ENCODE measurements around the gene DDX5.
A peak's percentile ranks its signal among the peaks of the same experiment; 100 is the strongest.

DDX5 gene

DNA sequence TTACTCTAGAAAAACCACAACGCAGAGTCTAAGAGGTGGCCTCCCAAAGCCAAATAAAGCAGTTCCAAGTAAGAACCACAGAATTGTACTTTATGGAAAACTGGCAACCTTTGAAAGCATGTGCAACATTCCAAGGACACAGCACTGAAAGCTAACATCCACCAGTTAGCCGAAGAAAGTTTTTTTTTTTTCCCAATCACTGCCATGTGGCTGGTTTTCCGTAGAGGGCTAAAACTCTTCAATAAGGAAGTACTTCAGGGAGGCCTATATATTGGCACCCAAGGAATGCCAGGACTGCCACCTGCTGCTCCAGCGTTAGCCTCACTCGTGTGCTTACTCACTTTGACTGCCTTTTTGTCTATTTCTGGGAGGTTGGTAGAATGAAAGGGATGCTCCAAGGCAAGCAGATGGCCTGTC lies 25.9 kb upstream of the DDX5 start:
- DNase-seq (no peak), ATAC-seq (no peak)
- Mint-ChIP-seq H3K4me1 (peaks cover 3% of the 10 kb centered on the region), H3K27ac (no peak overlapping the region), H3K9me3 (no peaks in the 10 kb centered on the region), H3K36me3 (ENCODE audit: low read depth) (peaks cover 51% of the 10 kb centered on the region), H3K27me3 (no peaks in the 10 kb centered on the region), H3K4me3 (no peak overlapping the region)

DNA sequence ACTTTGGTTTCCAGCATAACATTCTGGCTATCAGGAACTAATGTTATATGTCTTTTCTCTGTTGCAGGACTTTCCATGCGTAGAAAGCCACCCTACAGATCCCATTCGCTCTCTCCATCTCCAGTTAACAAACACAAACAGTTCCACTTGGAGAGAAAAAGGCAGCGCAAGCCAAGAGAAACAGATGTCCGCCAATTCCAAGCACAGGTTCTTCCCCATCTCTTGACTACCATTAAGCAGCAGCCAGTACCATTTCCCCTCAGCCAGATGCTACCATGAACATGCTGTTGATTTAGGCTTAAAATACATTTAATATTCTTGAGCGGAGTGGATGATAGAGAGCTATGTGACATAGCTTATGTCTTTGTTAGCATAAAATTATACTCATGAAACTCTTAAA lies 23.1 kb upstream of the DDX5 start:
- Mint-ChIP-seq H3K27ac (no peak overlapping the region), H3K4me3 (no peak overlapping the region), H3K27me3 (no peaks in the 10 kb centered on the region), H3K9me3 (no peaks in the 10 kb centered on the region), H3K4me1 (no peaks in the 10 kb centered on the region), H3K36me3 (ENCODE audit: low read depth) (peaks cover 53% of the 10 kb centered on the region)
- DNase-seq (no peak), ATAC-seq (no peak)

DNA sequence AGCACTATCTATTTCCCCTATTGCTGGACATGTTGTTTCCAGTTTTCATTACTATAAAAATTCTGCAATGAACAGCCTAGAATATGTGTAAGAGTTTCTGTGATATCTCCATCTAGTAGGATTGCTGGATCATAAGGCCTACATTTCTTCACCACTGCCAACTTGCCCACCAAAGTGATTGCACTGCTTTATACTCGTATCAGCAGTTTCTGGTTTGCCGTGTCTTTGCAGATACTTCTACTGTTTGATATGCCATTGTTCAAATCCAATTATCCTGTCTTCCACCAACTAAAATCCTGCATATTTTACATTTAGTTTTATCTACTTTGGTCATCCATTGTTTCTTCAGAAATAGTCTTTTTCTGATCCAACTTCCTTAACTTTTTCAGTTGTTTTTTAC lies 21.8 kb upstream of the DDX5 start:
- DNase-seq (no peak), ATAC-seq (no peak)
- no peaks in the 10 kb centered on the region for H3K27me3 Mint-ChIP-seq
- no peak overlapping the region for H3K27ac Mint-ChIP-seq
- H3K36me3 Mint-ChIP-seq (ENCODE audit: low read depth) = peaks cover 50% of the 10 kb centered on the region
- no peaks in the 10 kb centered on the region for H3K9me3 Mint-ChIP-seq
- H3K4me1 Mint-ChIP-seq = no peaks in the 10 kb centered on the region
- no peak overlapping the region for H3K4me3 Mint-ChIP-seq

DNA sequence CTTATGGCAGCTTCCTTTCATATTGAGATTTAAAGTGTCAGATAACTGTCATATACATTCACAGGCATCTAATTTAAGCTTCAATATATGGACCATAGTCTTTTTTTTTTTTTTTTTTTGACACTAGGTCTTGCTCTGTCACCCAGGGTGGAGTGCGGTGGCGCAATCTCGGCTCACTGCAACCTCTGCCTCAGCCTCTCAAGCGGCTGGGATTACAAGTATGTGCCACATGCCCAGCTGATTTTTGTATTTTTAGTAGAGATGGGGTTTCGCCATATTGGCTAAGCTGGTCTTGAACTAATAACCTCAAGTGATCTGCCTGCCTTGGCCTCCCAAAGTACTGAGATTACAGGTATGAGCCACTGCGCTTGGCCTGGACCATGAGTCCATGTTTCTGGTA lies 14.3 kb upstream of the DDX5 start:
- no peaks in the 10 kb centered on the region for H3K9me3 Mint-ChIP-seq
- no peak for ATAC-seq
- no peak overlapping the region for H3K27ac Mint-ChIP-seq
- no peaks in the 10 kb centered on the region for H3K27me3 Mint-ChIP-seq
- peaks cover 26% of the 10 kb centered on the region for H3K36me3 Mint-ChIP-seq (ENCODE audit: low read depth)
- no peak for DNase-seq
- H3K4me3 Mint-ChIP-seq = no peak overlapping the region
- H3K4me1 Mint-ChIP-seq = peaks cover 6% of the 10 kb centered on the region

DNA sequence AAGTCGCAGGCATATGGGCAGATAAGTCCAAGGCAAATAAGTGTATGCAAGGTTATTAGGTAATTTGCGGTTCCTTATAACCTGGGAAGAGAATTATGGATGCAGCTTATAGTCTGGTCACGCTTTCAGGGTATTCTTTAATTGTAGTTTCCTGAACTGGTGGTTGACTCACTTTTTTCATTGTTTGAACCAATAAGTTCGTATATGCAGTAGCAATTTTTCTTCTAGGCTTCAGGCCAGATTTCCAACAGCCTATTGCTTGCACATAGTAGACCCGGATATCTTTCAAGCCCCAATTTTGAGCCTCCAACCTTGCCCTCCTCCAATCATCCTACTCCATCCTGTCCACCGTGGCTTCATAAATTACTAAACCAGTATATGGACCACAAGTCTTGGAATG lies 13.5 kb upstream of the DDX5 start:
- Mint-ChIP-seq H3K9me3 (no peaks in the 10 kb centered on the region), H3K27me3 (no peaks in the 10 kb centered on the region), H3K36me3 (ENCODE audit: low read depth) (peaks cover 25% of the 10 kb centered on the region), H3K4me3 (no peak overlapping the region), H3K4me1 (peaks cover 10% of the 10 kb centered on the region), H3K27ac (no peak overlapping the region)
- no peak for ATAC-seq
- no peak for DNase-seq

DNA sequence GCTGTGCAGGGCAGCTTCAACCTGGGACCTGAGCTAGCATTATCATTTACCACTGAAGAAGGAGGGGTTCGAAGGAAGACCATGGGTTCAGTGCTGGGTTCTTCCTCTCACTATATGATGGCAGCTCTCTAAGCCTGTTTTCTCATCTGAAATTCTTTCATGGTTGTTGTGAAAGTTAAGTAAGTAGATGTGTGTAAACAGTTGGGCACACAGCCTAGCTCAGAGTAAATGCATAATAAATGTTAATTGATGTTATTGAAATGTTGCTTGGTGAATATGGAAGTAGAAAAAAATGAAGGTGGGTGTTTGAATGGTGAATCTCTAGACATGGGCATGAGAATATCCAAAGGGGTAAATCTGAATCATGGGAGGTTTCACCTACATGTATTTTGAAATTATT lies 9.7 kb upstream of the DDX5 start:
- H3K36me3 Mint-ChIP-seq (ENCODE audit: low read depth) = peaks cover 33% of the 10 kb centered on the region
- H3K4me1 Mint-ChIP-seq = peaks cover 20% of the 10 kb centered on the region
- no peak overlapping the region for H3K4me3 Mint-ChIP-seq
- no peak overlapping the region for H3K27ac Mint-ChIP-seq
- no peaks in the 10 kb centered on the region for H3K9me3 Mint-ChIP-seq
- H3K27me3 Mint-ChIP-seq = no peaks in the 10 kb centered on the region
- ATAC-seq = no peak
- no peak for DNase-seq

DNA sequence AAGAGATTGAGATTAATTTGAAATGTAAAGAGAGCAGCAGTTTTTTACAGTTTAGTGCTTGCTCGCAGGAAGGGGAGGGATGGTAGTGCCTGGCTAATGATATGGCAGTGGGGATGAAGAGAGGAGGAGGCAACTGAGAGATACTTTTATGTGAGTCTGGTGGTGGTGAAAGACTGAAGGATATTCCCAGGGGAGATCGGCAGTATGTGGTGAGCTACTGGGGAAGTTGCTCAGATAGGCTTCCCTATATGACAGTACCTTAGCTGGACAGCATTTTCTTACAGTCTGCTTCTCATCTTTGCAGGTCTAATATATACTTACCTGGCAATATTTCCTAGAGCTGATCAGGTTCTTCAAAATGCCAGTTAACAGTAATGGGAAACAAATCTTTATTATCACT lies 9.3 kb upstream of the DDX5 start:
- peaks cover 36% of the 10 kb centered on the region for H3K36me3 Mint-ChIP-seq (ENCODE audit: low read depth)
- ATAC-seq = no peak

DNA sequence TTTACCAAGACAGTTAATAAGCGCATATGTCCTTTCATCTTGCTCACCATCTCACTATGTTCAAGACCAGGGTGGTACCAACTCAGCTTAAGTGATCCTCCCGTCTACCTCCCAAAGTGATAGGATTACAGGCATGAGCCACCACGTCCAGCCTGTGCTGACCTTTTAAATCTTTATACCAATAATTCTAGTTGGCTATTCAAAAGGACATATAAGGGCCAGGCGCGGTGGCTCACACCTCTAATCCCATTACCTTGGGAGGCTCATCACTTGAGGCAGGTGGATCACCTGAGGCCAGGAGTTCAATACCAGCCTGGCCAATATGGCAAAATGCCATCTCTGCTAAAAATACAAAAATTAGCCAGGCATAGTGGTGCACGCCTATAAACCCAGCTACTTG lies 3.1 kb upstream of the DDX5 start:
- Mint-ChIP-seq H3K27ac (no peak overlapping the region), H3K4me1 (peaks cover 43% of the 10 kb centered on the region), H3K4me3 (no peak overlapping the region), H3K9me3 (no peaks in the 10 kb centered on the region), H3K27me3 (peaks cover 3% of the 10 kb centered on the region), H3K36me3 (ENCODE audit: low read depth) (peaks cover 58% of the 10 kb centered on the region)
- ATAC-seq (no peak), DNase-seq (no peak)

More for the DNA sequence above, 9.3 kb upstream of the DDX5 start:
- H3K9me3 Mint-ChIP-seq = no peaks in the 10 kb centered on the region
- no peaks in the 10 kb centered on the region for H3K27me3 Mint-ChIP-seq
- H3K27ac Mint-ChIP-seq = no peak overlapping the region
- no peak overlapping the region for H3K4me3 Mint-ChIP-seq
- peaks cover 20% of the 10 kb centered on the region for H3K4me1 Mint-ChIP-seq
- no peak for DNase-seq

DNA sequence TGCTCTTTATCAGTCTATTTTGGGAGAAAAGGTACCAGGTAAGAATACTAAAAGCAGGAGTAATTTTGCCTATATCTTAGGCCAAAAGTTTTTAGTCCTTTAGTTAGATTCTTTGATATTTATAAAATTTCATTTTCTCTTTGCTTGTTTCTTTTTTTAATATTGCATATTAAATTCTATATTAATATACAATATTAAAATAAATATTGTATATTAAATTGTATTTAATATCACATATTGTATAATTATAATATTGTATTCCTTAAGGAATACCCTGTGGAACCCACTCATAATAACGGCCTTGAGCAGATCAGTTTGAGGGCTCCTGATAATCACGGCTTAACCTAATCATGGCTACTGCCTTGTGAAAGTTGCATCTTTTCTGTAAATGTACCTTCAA lies 2.6 kb upstream of the DDX5 start:
- H3K36me3 Mint-ChIP-seq (ENCODE audit: low read depth) = peaks cover 61% of the 10 kb centered on the region

DNA sequence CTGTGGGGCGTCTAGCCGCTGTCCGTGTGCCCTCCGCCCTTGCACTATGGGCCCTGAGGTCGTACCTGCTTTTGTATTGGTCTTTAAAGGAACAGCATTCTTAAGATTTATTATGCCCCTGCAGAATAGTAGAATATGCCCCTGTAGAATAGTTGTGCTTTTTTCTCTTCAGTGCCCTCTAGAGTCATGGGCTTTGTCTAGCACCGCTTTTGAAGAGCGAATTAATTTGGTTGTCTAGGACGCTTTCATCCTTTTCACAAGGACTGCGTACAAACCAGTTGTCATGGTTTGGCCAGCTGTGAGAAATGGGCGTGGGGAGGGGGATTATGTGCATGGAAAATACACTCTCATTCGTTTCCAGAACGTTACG lies 1.3 kb upstream of the DDX5 start:
- H3K9me3 Mint-ChIP-seq = no peaks in the 10 kb centered on the region
- ATAC-seq = peak; percentile 22
- peaks cover 3% of the 10 kb centered on the region for H3K27me3 Mint-ChIP-seq
- H3K27ac Mint-ChIP-seq = peak overlapping the region; percentile 100
- H3K4me3 Mint-ChIP-seq = peak overlapping the region; percentile 100
- DNase-seq = peak; percentile 17
- H3K36me3 Mint-ChIP-seq (ENCODE audit: low read depth) = peaks cover 67% of the 10 kb centered on the region
- H3K4me1 Mint-ChIP-seq = peaks cover 57% of the 10 kb centered on the region

More for the DNA sequence above, 2.6 kb upstream of the DDX5 start:
- H3K9me3 Mint-ChIP-seq = no peaks in the 10 kb centered on the region
- DNase-seq (no peak), ATAC-seq (no peak)
- H3K4me1 Mint-ChIP-seq = peaks cover 48% of the 10 kb centered on the region
- peak overlapping the region; percentile 100 for H3K4me3 Mint-ChIP-seq
- H3K27ac Mint-ChIP-seq = no peak overlapping the region
- H3K27me3 Mint-ChIP-seq = peaks cover 3% of the 10 kb centered on the region

DNA sequence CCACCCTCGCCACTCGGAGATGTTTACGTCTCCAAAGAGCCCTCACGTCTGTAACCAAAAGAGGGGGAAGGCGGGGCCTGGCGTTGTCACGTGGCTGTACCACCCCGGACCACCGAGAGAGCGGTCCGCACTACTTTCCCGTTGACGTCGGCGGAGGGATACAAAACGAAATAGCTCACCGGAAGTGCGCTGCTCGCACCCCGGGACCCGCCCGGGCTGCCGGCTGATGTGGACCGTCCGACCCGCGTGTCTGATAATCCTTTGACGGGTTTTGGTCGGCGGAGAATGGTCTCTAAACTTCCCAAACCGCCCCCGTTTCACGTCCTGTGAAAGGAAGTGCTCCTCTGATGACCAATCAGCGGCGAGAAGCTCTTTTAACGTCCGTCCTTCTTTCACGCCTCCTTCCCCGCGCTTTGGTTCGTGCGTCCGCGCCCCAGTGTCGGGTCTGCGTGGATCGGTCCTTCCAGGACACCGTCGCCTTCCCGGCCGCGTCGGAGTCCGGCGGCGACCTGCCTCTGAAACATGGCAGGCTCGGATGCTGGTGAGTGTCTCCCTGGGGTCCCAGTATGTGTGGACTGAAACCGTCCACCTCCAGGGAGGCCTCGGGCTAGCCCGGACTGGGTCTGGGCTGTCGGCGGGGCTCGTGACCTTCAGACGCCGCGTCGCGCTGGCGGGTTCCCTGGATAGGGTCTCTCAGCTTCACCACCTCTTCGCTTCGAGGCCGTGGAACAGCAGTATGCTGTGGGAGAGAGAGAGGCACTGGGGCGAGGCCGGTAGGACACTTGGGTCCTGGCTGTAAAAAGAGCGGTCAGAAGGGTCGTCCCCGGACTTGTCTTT lies 705 bp upstream of the DDX5 start, which contains the start of gene CEP95:
CEP95 (plus strand) TSS at position 402 of the 837 bp plus-strand sequence; CDS start at position 523, 121 bp downstream.
- Mint-ChIP-seq H3K36me3 (ENCODE audit: low read depth) (peaks cover 69% of the 10 kb centered on the region), H3K4me3 (peak within 1 kb of the TSS; percentile 100), H3K27me3 (peaks cover 3% of the 10 kb centered on the region), H3K4me1 (peaks cover 62% of the 10 kb centered on the region), H3K27ac (peak within 1 kb of the TSS; percentile 100), H3K9me3 (no peaks in the 10 kb centered on the region)
- DNase-seq = peak; percentile 96
- ATAC-seq = peak; percentile 62

DNA sequence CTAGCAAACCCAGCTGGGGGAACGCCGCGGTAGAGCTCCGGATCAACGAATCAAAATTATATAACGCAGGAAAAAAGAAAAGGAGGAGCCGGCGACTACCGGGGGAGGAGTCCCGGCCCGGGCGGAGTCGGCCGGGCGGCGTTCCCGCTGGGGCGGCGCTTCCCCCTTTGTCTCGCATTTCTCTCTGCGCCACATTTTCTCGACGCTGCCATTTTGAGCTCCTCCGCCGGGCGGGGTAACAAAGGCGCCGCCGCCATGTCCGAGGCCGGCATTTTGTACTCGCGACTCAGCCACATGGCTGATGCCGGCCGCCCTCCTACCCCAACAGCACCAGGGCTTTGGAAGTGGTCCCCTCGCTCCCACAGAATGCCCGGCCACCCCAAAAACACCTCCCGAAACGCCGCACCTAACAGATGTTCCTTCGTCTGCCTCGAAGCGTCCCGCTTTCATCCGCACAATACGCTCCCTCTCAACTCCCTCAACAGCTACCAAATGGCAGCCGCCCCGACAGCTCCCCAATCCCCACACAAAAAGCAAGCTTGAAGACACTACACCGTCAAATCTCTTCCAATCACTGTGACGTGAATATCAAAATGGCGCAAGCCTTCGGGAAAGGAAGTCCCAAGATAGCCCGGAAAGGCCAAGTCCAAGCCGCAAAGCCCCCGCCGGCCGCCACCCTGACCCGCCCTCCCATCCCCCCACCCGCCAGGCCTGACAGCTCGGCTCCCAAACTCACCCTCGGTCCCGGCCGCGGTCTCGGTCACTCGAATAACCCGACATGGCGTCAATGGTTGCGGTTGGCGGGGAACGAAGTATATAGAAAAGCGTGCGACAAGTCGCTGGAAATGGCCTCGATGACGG lies 519 bp downstream of the DDX5 start:
- Mint-ChIP-seq H3K27me3 (peaks cover 3% of the 10 kb centered on the region), H3K4me3 (peak overlapping the region; percentile 100), H3K4me1 (peaks cover 70% of the 10 kb centered on the region), H3K36me3 (ENCODE audit: low read depth) (peaks cover 72% of the 10 kb centered on the region), H3K27ac (peak overlapping the region; percentile 100), H3K9me3 (no peaks in the 10 kb centered on the region)
- ATAC-seq = peak; percentile 37
- peak; percentile 83 for DNase-seq

DNA sequence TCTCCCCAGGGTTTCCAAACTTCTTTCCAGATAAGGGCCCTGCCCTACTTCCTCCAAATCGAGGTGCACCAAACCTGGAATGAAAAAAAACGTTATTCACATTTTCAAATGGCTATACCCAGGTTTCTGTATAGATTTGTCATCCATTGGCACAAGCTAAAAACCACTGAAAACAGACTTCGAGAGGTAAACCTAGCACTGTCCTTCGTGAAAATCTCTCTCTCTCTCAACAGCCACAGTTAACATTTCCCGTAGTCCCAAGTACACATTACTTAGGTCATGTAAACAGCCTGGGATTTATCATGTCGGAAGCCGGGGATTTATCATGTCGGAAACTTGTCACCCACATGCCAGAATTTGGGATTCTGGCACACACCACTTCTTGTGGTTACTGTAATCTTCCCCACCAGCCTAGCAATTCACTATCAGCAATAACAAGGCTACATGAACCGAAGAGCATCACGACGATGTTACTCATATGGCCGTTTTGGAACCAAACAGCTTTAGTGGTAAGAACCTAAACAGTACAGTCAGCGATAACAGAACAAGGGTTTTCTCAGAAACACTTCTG lies 1.2 kb downstream of the DDX5 start:
- no peaks in the 10 kb centered on the region for H3K9me3 Mint-ChIP-seq
- peaks cover 74% of the 10 kb centered on the region for H3K36me3 Mint-ChIP-seq (ENCODE audit: low read depth)
- ATAC-seq (no peak), DNase-seq (no peak)
- H3K27me3 Mint-ChIP-seq = peaks cover 3% of the 10 kb centered on the region
- H3K27ac Mint-ChIP-seq = peak overlapping the region; percentile 100
- H3K4me3 Mint-ChIP-seq = peak overlapping the region; percentile 100
- H3K4me1 Mint-ChIP-seq = peaks cover 76% of the 10 kb centered on the region

DNA sequence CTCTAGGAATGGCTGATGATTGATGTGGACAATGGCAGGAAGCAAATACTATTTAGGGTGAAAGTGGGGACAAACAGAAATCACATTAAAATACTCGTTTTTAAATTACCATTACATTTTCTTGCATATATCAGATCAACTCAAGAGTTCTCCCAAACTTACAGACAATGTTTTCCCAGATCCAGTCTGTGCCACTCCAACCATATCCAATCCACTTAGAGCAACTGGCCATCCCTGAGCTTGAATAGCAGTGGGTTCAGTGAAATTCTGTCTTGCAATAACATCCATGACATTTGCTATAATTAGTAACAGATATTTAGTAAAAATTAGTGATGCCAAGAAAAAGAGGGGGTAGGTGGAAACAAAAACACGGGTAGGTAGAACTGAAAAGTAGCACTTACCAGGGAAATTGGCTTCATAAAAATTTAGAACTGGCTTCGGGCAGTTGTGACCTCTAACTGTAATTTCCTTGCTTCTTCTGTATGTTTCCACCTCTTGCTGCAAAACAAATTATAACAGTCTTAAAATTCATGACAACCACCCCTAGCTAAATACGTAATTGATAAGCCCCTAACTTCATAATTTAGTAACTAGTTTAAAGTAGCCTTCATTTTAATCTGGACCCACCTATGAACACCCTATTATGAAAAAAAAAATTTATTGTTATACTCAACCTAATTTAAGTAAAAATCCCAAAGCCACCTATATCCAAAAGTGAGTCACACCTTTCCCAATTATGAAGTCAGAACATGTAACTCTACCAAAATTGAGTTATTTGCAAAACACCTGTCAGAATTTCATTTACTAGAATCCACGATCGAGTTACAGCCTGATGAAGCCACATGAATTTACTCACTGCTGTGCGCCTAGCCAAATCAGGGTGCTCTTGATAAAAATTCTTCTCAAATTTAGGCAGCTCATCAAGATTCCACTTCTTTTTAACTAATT lies 2.0 kb downstream of the DDX5 start:
- DNase-seq (no peak), ATAC-seq (no peak)
- H3K4me1 Mint-ChIP-seq = peaks cover 80% of the 10 kb centered on the region
- peaks cover 3% of the 10 kb centered on the region for H3K27me3 Mint-ChIP-seq
- H3K36me3 Mint-ChIP-seq (ENCODE audit: low read depth) = peaks cover 79% of the 10 kb centered on the region
- no peaks in the 10 kb centered on the region for H3K9me3 Mint-ChIP-seq
- H3K27ac Mint-ChIP-seq = peak overlapping the region; percentile 100
- H3K4me3 Mint-ChIP-seq = peak overlapping the region; percentile 100
